HG03095 (cell line): Measurements from ENCODE around the gene ANKRD44.
"Not testable (repeated sequence)": the region's sequence is repeated elsewhere in the genome, so short reads cannot be mapped to it uniquely, and the experiment has no call there.

Experiments used
- ATAC-seq: cut with Tn5 transposase; IDR thresholded peaks from one replicate; pipeline ENCODE4 v1.9.1; 2021; ENCODE audit warnings: moderate library complexity; ENCODE audit not compliant: unreplicated experiment

ANKRD44 gene

GRCh38 chr2:197054437-197054836 is 256.1 kb downstream of the ANKRD44 start:
- ATAC-seq: no peak

GRCh38 chr2:197052356-197052755 is 258.2 kb downstream of the ANKRD44 start:
- no peak for ATAC-seq

GRCh38 chr2:197045115-197045514 is 265.5 kb downstream of the ANKRD44 start:
- no peak for ATAC-seq

- peak; percentile 62 for ATAC-seq
These were observed 267.8 kb downstream of the ANKRD44 start for GRCh38 chr2:197042739-197043196.

- ATAC-seq: no peak
These were observed 272.6 kb downstream of the ANKRD44 start for GRCh38 chr2:197037863-197038398.

GRCh38 chr2:197035002-197035401 is 275.6 kb downstream of the ANKRD44 start:
- no peak for ATAC-seq

- ATAC-seq: no peak
These were observed 276.3 kb downstream of the ANKRD44 start for GRCh38 chr2:197034292-197034691.

- no peak for ATAC-seq
These were observed 277.4 kb downstream of the ANKRD44 start for GRCh38 chr2:197033222-197033621.

- no peak for ATAC-seq
These were observed 278.8 kb downstream of the ANKRD44 start for GRCh38 chr2:197031803-197032202.

GRCh38 chr2:197030090-197030489 is 280.5 kb downstream of the ANKRD44 start:
- no peak for ATAC-seq

- ATAC-seq: no peak
These were observed 281.9 kb downstream of the ANKRD44 start for GRCh38 chr2:197028633-197029032.

GRCh38 chr2:197028230-197028629 is 282.4 kb downstream of the ANKRD44 start:
- no peak for ATAC-seq

- no peak for ATAC-seq
These were observed 286.4 kb downstream of the ANKRD44 start for GRCh38 chr2:197024206-197024605.

- not testable (repeated sequence) for ATAC-seq
These were observed 289.7 kb downstream of the ANKRD44 start for GRCh38 chr2:197020921-197021320.

- no peak for ATAC-seq
These were observed 297.5 kb downstream of the ANKRD44 start for GRCh38 chr2:197013098-197013497.

- no peak for ATAC-seq
These were observed 298.6 kb downstream of the ANKRD44 start for GRCh38 chr2:197011801-197012641.

GRCh38 chr2:197011021-197011417 is 299.6 kb downstream of the ANKRD44 start:
- ATAC-seq: no peak

- no peak for ATAC-seq
These were observed 300.2 kb downstream of the ANKRD44 start for GRCh38 chr2:197010200-197011020.

GRCh38 chr2:197008741-197009341 is 301.7 kb downstream of the ANKRD44 start:
- ATAC-seq: not testable (repeated sequence)

- no peak for ATAC-seq
These were observed 302.6 kb downstream of the ANKRD44 start for GRCh38 chr2:197007716-197008628.
